SK-N-SH (cell line): ENCODE measurements around the gene CDK14.

Experiments
- EP300 ChIP-seq, 2 experiments: IDR thresholded peaks; 2 replicates each; pipeline versions ENCODE4 v1.4.0 to v1.6.1; 2012; ENCODE audit warnings: borderline replicate concordance in 1 of 2, low read depth in 1 of 2, low read length in 1 of 2
- NRF1 ChIP-seq: IDR thresholded peaks from 2 replicates; pipeline ENCODE4 v1.6.1; 2012; ENCODE audit warnings: low read depth, mild to moderate bottlenecking, low read length
- POLR2AphosphoS5 ChIP-seq: IDR thresholded peaks from 2 replicates; pipeline ENCODE4 v1.6.1; 2012; ENCODE audit warnings: low read depth, low read length
- RAD21 ChIP-seq: IDR thresholded peaks from 2 replicates; pipeline ENCODE4 v1.6.1; 2012; ENCODE audit warnings: mild to moderate bottlenecking, low read length
- RCOR1 ChIP-seq: fragments of 150-350 bp; IDR thresholded peaks from 2 replicates; pipeline ENCODE4 v1.6.1; 2017; ENCODE audit warnings: antibody characterized with exemption, low read length
- SIN3A ChIP-seq: IDR thresholded peaks from 2 replicates; pipeline ENCODE4 v1.6.1; 2012; ENCODE audit warnings: low read depth, mild to moderate bottlenecking, low read length, moderate library complexity, borderline replicate concordance
- SMC3 ChIP-seq: IDR thresholded peaks from 2 replicates; pipeline ENCODE4 v1.6.1; 2012; ENCODE audit warnings: low read depth, low read length, improper control_type of control experiment
- TAF1 ChIP-seq: IDR thresholded peaks from 2 replicates; pipeline ENCODE4 v1.6.1; 2012; ENCODE audit warnings: low read depth, mild to moderate bottlenecking, low read length, moderate library complexity, borderline replicate concordance
- YY1 ChIP-seq: IDR thresholded peaks from 2 replicates; pipeline ENCODE4 v1.4.0; 2012; ENCODE audit warnings: low read depth, mild to moderate bottlenecking
- TF ChIP-seq, protein P1 (sequence below): IDR thresholded peaks from 2 replicates; pipeline ENCODE4 v1.4.0; 2012; ENCODE audit warnings: low read depth, borderline replicate concordance
- TF ChIP-seq, protein P2 (sequence below): fragments of 200-600 bp; sonication (generic); IDR thresholded peaks from 2 replicates; pipeline ENCODE4 v1.6.1; 2017; ENCODE audit warnings: antibody characterized with exemption, mild to moderate bottlenecking, moderate library complexity
- TF ChIP-seq, protein P3 (sequence below): IDR thresholded peaks from 2 replicates; pipeline ENCODE4 v1.4.0; 2012; ENCODE audit warnings: low read depth
- TF ChIP-seq, protein P4 (sequence below): IDR thresholded peaks from 2 replicates; pipeline ENCODE4 v1.6.1; 2012; ENCODE audit warnings: mild to moderate bottlenecking, low read depth, low read length, moderate library complexity

DNA sequence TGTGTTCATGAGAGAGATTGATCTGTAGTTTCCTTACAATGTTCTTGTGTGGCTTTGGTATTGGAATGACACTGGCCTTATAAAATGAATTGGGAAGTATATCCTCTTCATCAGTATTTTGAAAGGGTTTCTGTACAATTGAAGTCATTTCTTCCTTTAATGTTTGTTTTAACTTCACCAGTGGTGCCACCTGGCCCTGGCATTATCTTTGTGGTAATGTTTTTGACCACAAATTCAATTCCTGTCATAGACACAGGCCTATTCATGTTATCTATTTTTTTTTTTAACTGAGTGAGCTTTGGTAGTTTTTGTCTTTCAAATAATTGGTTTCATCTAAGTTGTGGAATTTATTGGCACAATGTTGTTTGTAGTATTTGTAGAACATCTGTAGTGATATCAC is 127.7 kb downstream of the CDK14 start:
- TF ChIP-seq, protein P1, sequence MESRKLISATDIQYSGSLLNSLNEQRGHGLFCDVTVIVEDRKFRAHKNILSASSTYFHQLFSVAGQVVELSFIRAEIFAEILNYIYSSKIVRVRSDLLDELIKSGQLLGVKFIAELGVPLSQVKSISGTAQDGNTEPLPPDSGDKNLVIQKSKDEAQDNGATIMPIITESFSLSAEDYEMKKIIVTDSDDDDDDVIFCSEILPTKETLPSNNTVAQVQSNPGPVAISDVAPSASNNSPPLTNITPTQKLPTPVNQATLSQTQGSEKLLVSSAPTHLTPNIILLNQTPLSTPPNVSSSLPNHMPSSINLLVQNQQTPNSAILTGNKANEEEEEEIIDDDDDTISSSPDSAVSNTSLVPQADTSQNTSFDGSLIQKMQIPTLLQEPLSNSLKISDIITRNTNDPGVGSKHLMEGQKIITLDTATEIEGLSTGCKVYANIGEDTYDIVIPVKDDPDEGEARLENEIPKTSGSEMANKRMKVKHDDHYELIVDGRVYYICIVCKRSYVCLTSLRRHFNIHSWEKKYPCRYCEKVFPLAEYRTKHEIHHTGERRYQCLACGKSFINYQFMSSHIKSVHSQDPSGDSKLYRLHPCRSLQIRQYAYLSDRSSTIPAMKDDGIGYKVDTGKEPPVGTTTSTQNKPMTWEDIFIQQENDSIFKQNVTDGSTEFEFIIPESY, result no peak
- TF ChIP-seq YY1 (no peak), EP300 (IDR thresholded peaks at IDR 0.05; ENCODE audit: borderline replicate concordance in 1 of 2, low read depth in 1 of 2, low read length in 1 of 2) (no peak), TAF1 (no peak), SIN3A (no peak), SMC3 (no peak), RAD21 (no peak), POLR2AphosphoS5 (no peak), RCOR1 (no peak), NRF1 (no peak)
- TF ChIP-seq, protein P2, sequence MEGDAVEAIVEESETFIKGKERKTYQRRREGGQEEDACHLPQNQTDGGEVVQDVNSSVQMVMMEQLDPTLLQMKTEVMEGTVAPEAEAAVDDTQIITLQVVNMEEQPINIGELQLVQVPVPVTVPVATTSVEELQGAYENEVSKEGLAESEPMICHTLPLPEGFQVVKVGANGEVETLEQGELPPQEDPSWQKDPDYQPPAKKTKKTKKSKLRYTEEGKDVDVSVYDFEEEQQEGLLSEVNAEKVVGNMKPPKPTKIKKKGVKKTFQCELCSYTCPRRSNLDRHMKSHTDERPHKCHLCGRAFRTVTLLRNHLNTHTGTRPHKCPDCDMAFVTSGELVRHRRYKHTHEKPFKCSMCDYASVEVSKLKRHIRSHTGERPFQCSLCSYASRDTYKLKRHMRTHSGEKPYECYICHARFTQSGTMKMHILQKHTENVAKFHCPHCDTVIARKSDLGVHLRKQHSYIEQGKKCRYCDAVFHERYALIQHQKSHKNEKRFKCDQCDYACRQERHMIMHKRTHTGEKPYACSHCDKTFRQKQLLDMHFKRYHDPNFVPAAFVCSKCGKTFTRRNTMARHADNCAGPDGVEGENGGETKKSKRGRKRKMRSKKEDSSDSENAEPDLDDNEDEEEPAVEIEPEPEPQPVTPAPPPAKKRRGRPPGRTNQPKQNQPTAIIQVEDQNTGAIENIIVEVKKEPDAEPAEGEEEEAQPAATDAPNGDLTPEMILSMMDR, result no peak
- TF ChIP-seq, protein P3, sequence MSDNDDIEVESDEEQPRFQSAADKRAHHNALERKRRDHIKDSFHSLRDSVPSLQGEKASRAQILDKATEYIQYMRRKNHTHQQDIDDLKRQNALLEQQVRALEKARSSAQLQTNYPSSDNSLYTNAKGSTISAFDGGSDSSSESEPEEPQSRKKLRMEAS, result no peak
- TF ChIP-seq, protein P4, sequence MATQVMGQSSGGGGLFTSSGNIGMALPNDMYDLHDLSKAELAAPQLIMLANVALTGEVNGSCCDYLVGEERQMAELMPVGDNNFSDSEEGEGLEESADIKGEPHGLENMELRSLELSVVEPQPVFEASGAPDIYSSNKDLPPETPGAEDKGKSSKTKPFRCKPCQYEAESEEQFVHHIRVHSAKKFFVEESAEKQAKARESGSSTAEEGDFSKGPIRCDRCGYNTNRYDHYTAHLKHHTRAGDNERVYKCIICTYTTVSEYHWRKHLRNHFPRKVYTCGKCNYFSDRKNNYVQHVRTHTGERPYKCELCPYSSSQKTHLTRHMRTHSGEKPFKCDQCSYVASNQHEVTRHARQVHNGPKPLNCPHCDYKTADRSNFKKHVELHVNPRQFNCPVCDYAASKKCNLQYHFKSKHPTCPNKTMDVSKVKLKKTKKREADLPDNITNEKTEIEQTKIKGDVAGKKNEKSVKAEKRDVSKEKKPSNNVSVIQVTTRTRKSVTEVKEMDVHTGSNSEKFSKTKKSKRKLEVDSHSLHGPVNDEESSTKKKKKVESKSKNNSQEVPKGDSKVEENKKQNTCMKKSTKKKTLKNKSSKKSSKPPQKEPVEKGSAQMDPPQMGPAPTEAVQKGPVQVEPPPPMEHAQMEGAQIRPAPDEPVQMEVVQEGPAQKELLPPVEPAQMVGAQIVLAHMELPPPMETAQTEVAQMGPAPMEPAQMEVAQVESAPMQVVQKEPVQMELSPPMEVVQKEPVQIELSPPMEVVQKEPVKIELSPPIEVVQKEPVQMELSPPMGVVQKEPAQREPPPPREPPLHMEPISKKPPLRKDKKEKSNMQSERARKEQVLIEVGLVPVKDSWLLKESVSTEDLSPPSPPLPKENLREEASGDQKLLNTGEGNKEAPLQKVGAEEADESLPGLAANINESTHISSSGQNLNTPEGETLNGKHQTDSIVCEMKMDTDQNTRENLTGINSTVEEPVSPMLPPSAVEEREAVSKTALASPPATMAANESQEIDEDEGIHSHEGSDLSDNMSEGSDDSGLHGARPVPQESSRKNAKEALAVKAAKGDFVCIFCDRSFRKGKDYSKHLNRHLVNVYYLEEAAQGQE, result no peak
